Liver (tissue), 9 donors: ENCODE measurements around the gene BAG5. TPM values are rescaled to one million over a fixed set of nuclear protein-coding genes. Genes with fewer than 3 reads are reported as not detected.

Source experiments
- DNase-seq: peaks from one replicate; pipeline ENCODE4 v3.0.0-alpha.2; 2017; ENCODE audit warnings: low spot score
- H3K27ac ChIP-seq, 2 donors: one replicate each; pipeline ENCODE4 v1.7.0; 2013; ENCODE audit warnings: inconsistent platforms in 2 of 2, low read length in 2 of 2, control low read depth in 1 of 2, low read depth in 1 of 2, mild to moderate bottlenecking in 1 of 2
- H3K27me3 ChIP-seq, 4 donors: one replicate each; pipeline versions ENCODE4 v1.6.1 to v1.7.0; 2013; ENCODE audit warnings: low read length in 3 of 4, inconsistent platforms in 1 of 4, mild to moderate bottlenecking in 1 of 4, moderate library complexity in 1 of 4; ENCODE audit not compliant: control insufficient read depth in 4 of 4, insufficient read depth in 4 of 4
- H3K36me3 ChIP-seq, 4 donors: one replicate each; pipeline versions ENCODE4 v1.6.1 to v1.7.0; 2013; ENCODE audit warnings: low read length in 3 of 4, mild to moderate bottlenecking in 3 of 4, low read depth in 1 of 4, moderate library complexity in 1 of 4; ENCODE audit not compliant: control insufficient read depth in 4 of 4, insufficient read depth in 3 of 4
- H3K4me1 ChIP-seq, 4 donors: one replicate each; pipeline versions ENCODE4 v1.6.1 to v1.7.0; 2013; ENCODE audit warnings: low read length in 3 of 4, mild to moderate bottlenecking in 3 of 4, moderate library complexity in 1 of 4; ENCODE audit not compliant: control insufficient read depth in 4 of 4, insufficient read depth in 4 of 4
- H3K4me3 ChIP-seq, 3 donors: one replicate each; pipeline versions ENCODE4 v1.6.1 to v1.7.0; 2013; ENCODE audit warnings: low read length in 3 of 3, control low read depth in 1 of 3, low read depth in 1 of 3, mild to moderate bottlenecking in 1 of 3
- H3K9ac ChIP-seq, 2 donors: one replicate each; pipeline ENCODE4 v1.7.0; 2013; ENCODE audit warnings: low read length in 2 of 2, mild to moderate bottlenecking in 2 of 2, moderate library complexity in 2 of 2, control low read depth in 1 of 2, low read depth in 1 of 2
- H3K9me3 ChIP-seq, 4 donors: one replicate each; pipeline versions ENCODE4 v1.6.1 to v1.7.0; 2013; ENCODE audit warnings: low read length in 3 of 4; ENCODE audit not compliant: control insufficient read depth in 4 of 4
- ATF3 ChIP-seq: IDR thresholded peaks from 2 replicates; pipeline ENCODE4 v1.6.1; 2016; ENCODE audit warnings: antibody characterized with exemption
- CTCF ChIP-seq: fragments of 150-350 bp; IDR thresholded peaks from 2 replicates; pipeline ENCODE4 v1.5.1; 2017; ENCODE audit warnings: improper control_type of control experiment, low read depth, low read length; ENCODE audit not compliant: missing input control
- EGR1 ChIP-seq, 2 donors: IDR thresholded peaks; 2 replicates each; pipeline ENCODE4 v1.6.1; 2016 to 2018; ENCODE audit warnings: antibody characterized with exemption in 2 of 2, low read depth in 2 of 2
- FOXA1 ChIP-seq: IDR thresholded peaks from 2 replicates; pipeline ENCODE4 v1.6.1; 2016; ENCODE audit warnings: antibody characterized with exemption
- FOXA2 ChIP-seq: IDR thresholded peaks from 2 replicates; pipeline ENCODE4 v1.6.1; 2016; ENCODE audit warnings: antibody characterized with exemption
- GABPA ChIP-seq, 2 donors: IDR thresholded peaks in 1 of 2; conservative IDR thresholded peaks in 1 of 2; 2 replicates each; pipeline ENCODE4 v1.6.1; 2016; ENCODE audit warnings: antibody characterized with exemption in 2 of 2, mild to moderate bottlenecking in 1 of 2, moderate library complexity in 1 of 2
- HNF4A ChIP-seq, 2 donors: conservative IDR thresholded peaks; 2 replicates each; pipeline ENCODE4 v1.6.1; 2016; ENCODE audit warnings: antibody characterized with exemption in 2 of 2, mild to moderate bottlenecking in 2 of 2
- HNF4G ChIP-seq: IDR thresholded peaks from 2 replicates; pipeline ENCODE4 v1.6.1; 2016; ENCODE audit warnings: antibody characterized with exemption
- JUND ChIP-seq, 2 donors: IDR thresholded peaks; 2 replicates each; pipeline ENCODE4 v1.6.1; 2016; ENCODE audit warnings: antibody characterized with exemption in 2 of 2
- MAX ChIP-seq: IDR thresholded peaks from 2 replicates; pipeline ENCODE4 v1.6.1; 2016; ENCODE audit warnings: antibody characterized with exemption
- NR2F2 ChIP-seq: IDR thresholded peaks from 2 replicates; pipeline ENCODE4 v1.6.1; 2016; ENCODE audit warnings: antibody characterized with exemption
- REST ChIP-seq: IDR thresholded peaks from 2 replicates; pipeline ENCODE4 v1.6.1; 2016; ENCODE audit warnings: antibody characterized with exemption, mild to moderate bottlenecking
- RXRA ChIP-seq, 2 donors: IDR thresholded peaks; 2 replicates each; pipeline ENCODE4 v1.6.1; 2017 to 2018; ENCODE audit warnings: antibody characterized with exemption in 2 of 2, mild to moderate bottlenecking in 1 of 2
- TAF1 ChIP-seq: conservative IDR thresholded peaks from 2 replicates; pipeline ENCODE4 v1.6.1; 2016; ENCODE audit warnings: antibody characterized with exemption, mild to moderate bottlenecking
- YY1 ChIP-seq: IDR thresholded peaks from 2 replicates; pipeline ENCODE4 v1.6.1; 2016; ENCODE audit warnings: antibody characterized with exemption, mild to moderate bottlenecking
- ZBTB33 ChIP-seq: IDR thresholded peaks from 2 replicates; pipeline ENCODE4 v1.6.1; 2016; ENCODE audit warnings: antibody characterized with exemption
- WGBS: extraction: QIAGEN DNeasy Blood & Tissue Kit; methylation state at CpG from one replicate; pipeline ENCODE4 v1.1.7; 2013; 5-methylcytosine and 5-hydroxymethylcytosine counted together
- polyA plus RNA-seq, 2 donors: library from polyadenylated mRNA; stranded (reverse) in 1 of 2; unstranded in 1 of 2; fragments of 200-250 nt in 1 of 2; fragments of >200 nt in 1 of 2; fragmentation: Nextera tagmentation in 1 of 2; extraction: Ambion mirVana in 1 of 2; gene quantifications; one replicate each; pipeline versions ENCODE4 v1.2.1 to v1.2.3, GENCODE V29; 2013 to 2015
- total RNA-seq, 2 donors: library from RNA; depleted of rRNA; stranded (reverse); fragments of >200 nt; gene quantifications; one replicate each; pipeline ENCODE4 v1.2.3, GENCODE V29; 2014
- donor health status: healthy.
- donor health status: healthy.
- donor health status: healthy.
- donor health status: healthy.
- donor health status: healthy.

Gene BAG5
- total and polyA plus RNA-seq, 4 donors, result 5.4 to 12.5 (median 8.8) TPM

GRCh38 chr14:103535891-103536565 lies 26.4 kb downstream of the BAG5 start:
- Histone ChIP-seq H3K4me3 (no peak overlapping the region), H3K9me3 (no peaks in the 10 kb centered on the region), H3K27ac (no peak overlapping the region), H3K9ac (no peak overlapping the region), H3K4me1 (peaks cover 0 to 7% (median 0%) of the 10 kb centered on the region in 4 donors), H3K36me3 (peaks cover 0 to 23% (median 3%) of the 10 kb centered on the region in 4 donors), H3K27me3 (no peaks in the 10 kb centered on the region)
- no peak for DNase-seq
- TF ChIP-seq ATF3 (no peak), TAF1 (no peak), NR2F2 (no peak), GABPA (IDR thresholded peaks at IDR 0.05 in 1 of 2, conservative IDR thresholded peaks at IDR 0.05 in 1 of 2) (no peak), MAX (no peak), HNF4A (conservative IDR thresholded peaks at IDR 0.05) (no peak), FOXA2 (no peak), HNF4G (no peak), YY1 (no peak), RXRA (IDR thresholded peaks at IDR 0.05) (no peak), JUND (IDR thresholded peaks at IDR 0.05) (no peak), CTCF (no peak)
- 92% methylated on average over 11 of the region's 11 CpGs for WGBS

GRCh38 chr14:103535081-103535890 lies 27.2 kb downstream of the BAG5 start:
- DNase-seq, result no peak
- Histone ChIP-seq H3K4me3 (no peak overlapping the region), H3K36me3 (peaks cover 0 to 23% (median 3%) of the 10 kb centered on the region in 4 donors), H3K9me3 (no peaks in the 10 kb centered on the region), H3K9ac (no peak overlapping the region), H3K4me1 (peaks cover under 1 to 13% (median 5%) of the 10 kb centered on the region in 4 donors), H3K27ac (no peak overlapping the region), H3K27me3 (no peaks in the 10 kb centered on the region)
- WGBS, result 87% methylated on average over 21 of the region's 21 CpGs
- TF ChIP-seq FOXA1 (no peak), ZBTB33 (no peak), RXRA (IDR thresholded peaks at IDR 0.05) (no peak), REST (no peak), EGR1 (IDR thresholded peaks at IDR 0.05; ENCODE audit: low read depth in 2 of 2) (no peak), TAF1 (no peak), MAX (no peak)
